Activated CD8-positive, alpha-beta T cell treated with anti-CD3 and anti-CD28 coated beads for 36 hours (primary cell): ENCODE data around the gene TANGO6. TPM values are rescaled to one million over a fixed set of nuclear protein-coding genes. Genes with fewer than 3 reads are reported as not detected.

ENCODE experiments used
- ATAC-seq: fragments of 200-7000 bp; cut with Tn5 transposase; one replicate; pipeline ENCODE4 v1.10.0; 2021; ENCODE audit warnings: mild to moderate bottlenecking, moderate library complexity
- CTCF ChIA-PET: fragments of 350-600 bp; sonication (Branson Sonifier 250); formaldehyde crosslinking; loops from one replicate; lab custom pipeline; 2021; ENCODE audit warnings: antibody characterized with exemption; lab: Charles Lee
- POLR2A ChIA-PET: fragments of 350-600 bp; sonication (Branson Sonifier 250); formaldehyde crosslinking; loops from one replicate; lab custom pipeline; 2021; ENCODE audit warnings: antibody characterized with exemption; lab: Charles Lee
- DNase-seq: peaks from one replicate; pipeline ENCODE4 v3.0.0-alpha.2; 2020
- H3K27ac Mint-ChIP-seq: one replicate; pipeline ENCODE4 v1.8.0; 2021; ENCODE audit warnings: mild to moderate bottlenecking, mixed read lengths
- H3K27me3 Mint-ChIP-seq: one replicate; pipeline ENCODE4 v1.8.0; 2021; ENCODE audit warnings: mixed read lengths
- H3K36me3 Mint-ChIP-seq: one replicate; pipeline ENCODE4 v1.8.0; 2021; ENCODE audit warnings: low read depth, mixed read lengths
- H3K4me1 Mint-ChIP-seq: one replicate; pipeline ENCODE4 v1.8.0; 2021; ENCODE audit warnings: low read depth, mixed read lengths
- H3K4me3 Mint-ChIP-seq: one replicate; pipeline ENCODE4 v1.8.0; 2021; ENCODE audit warnings: mild to moderate bottlenecking, moderate library complexity, mixed read lengths
- H3K9me3 Mint-ChIP-seq: one replicate; pipeline ENCODE4 v1.8.0; 2021; ENCODE audit warnings: mixed read lengths
- CTCF ChIP-seq: fragments of 200-600 bp; IDR thresholded peaks from one replicate; pipeline ENCODE4 v1.8.0; 2022; ENCODE audit warnings: antibody characterized with exemption, mild to moderate bottlenecking
- intact Hi-C: fragments of 100-400 bp; cut with micrococcal nuclease; formaldehyde crosslinking; loops from one replicate; pipeline ENCODE4 v1.10.0; 2022
- total RNA-seq, 2 experiments: library from RNA; stranded (reverse); gene quantifications; one replicate each; pipeline ENCODE4 v1.2.3, GENCODE V29; 2021

The TANGO6 gene
- 10 to 100 TPM; 23.0 to 27.0 TPM for total RNA-seq

GRCh38 chr16:68843482-68844210 lies at the start of gene TANGO6:
TSS of gene TANGO6 (plus strand) at chr16:68843531. CDS start at chr16:68843618, 87 bp downstream.
- CTCF ChIA-PET = interaction anchor here (0.7 to 1.3 kb wide), 9 partner anchors 9 to 315 kb away, joined by 3 to 6 read pairs (median 3); no protein-coding TSS in a partner anchor
- H3K27me3 Mint-ChIP-seq = no peaks in the 10 kb centered on the region

GRCh38 chr16:68798398-68798797 lies 44.9 kb upstream of the TANGO6 start:
- intact Hi-C loops = no loop called here
- Mint-ChIP-seq H3K4me3 (no peak overlapping the region), H3K27ac (no peak overlapping the region), H3K9me3 (no peaks in the 10 kb centered on the region), H3K27me3 (no peaks in the 10 kb centered on the region), H3K36me3 (no peaks in the 10 kb centered on the region), H3K4me1 (peaks cover 2% of the 10 kb centered on the region)
- DNase-seq (no peak), ATAC-seq (no peak)
- ChIA-PET CTCF (interaction anchor here (1.0 to 3.3 kb wide), 2 partner anchors 95 to 208 kb away, joined by 3 to 19 read pairs; no protein-coding TSS in a partner anchor), POLR2A (no interaction called here)
- no peak for TF ChIP-seq CTCF

More at GRCh38 chr16:68843482-68844210, at the start of gene TANGO6:
- peak; percentile 18 for TF ChIP-seq CTCF
- intact Hi-C loops = loop anchor here (5.0 kb wide), 1 partner anchor 289 kb away; the partner anchor contains the start of genes CHTF8 and UTP4
- peak within 1 kb of the TSS; percentile 93 for H3K27ac Mint-ChIP-seq
- peak within 1 kb of the TSS; percentile 92 for H3K4me3 Mint-ChIP-seq
- POLR2A ChIA-PET = interaction anchor here (0.9 to 2.4 kb wide), 12 partner anchors 10 to 721 kb away, joined by 3 to 16 read pairs (median 4); partner anchors contain the start of gene ZFP90
- DNase-seq (peak; percentile 95), ATAC-seq (peak; percentile 93)
- H3K9me3 Mint-ChIP-seq = no peaks in the 10 kb centered on the region
- H3K36me3 Mint-ChIP-seq = peaks cover 12% of the 10 kb centered on the region
- peaks cover 21% of the 10 kb centered on the region for H3K4me1 Mint-ChIP-seq

GRCh38 chr16:68800257-68800875 lies 43.0 kb upstream of the TANGO6 start:
- Mint-ChIP-seq H3K4me1 (peaks cover 2% of the 10 kb centered on the region), H3K36me3 (no peaks in the 10 kb centered on the region), H3K27me3 (no peaks in the 10 kb centered on the region), H3K9me3 (no peaks in the 10 kb centered on the region), H3K27ac (no peak overlapping the region), H3K4me3 (no peak overlapping the region)
- intact Hi-C loops = loop anchor here (2.0 kb wide), 1 partner anchor 96 kb away; no protein-coding TSS in a partner anchor
- peak; percentile 62 for TF ChIP-seq CTCF
- POLR2A ChIA-PET = interaction anchor here (1.0 kb wide), 1 partner anchor 37 kb away, joined by 3 read pairs; no protein-coding TSS in a partner anchor
- DNase-seq (peak; percentile 70), ATAC-seq (peak; percentile 92)
- CTCF ChIA-PET = interaction anchor here (0.7 to 3.3 kb wide), 13 partner anchors 9 to 273 kb away, joined by 3 to 19 read pairs (median 6); no protein-coding TSS in a partner anchor

- ATAC-seq (no peak), DNase-seq (no peak)
- no peak for TF ChIP-seq CTCF
- CTCF ChIA-PET = interaction anchor here (1.1 kb wide), 1 partner anchor 19 kb away, joined by 3 read pairs; no protein-coding TSS in a partner anchor
- Mint-ChIP-seq H3K27me3 (no peaks in the 10 kb centered on the region), H3K4me3 (no peak overlapping the region), H3K4me1 (peaks cover 2% of the 10 kb centered on the region), H3K36me3 (no peaks in the 10 kb centered on the region), H3K27ac (no peak overlapping the region), H3K9me3 (no peaks in the 10 kb centered on the region)
- intact Hi-C loops = no loop called here
- POLR2A ChIA-PET = interaction anchor here (0.6 kb wide), 1 partner anchor 29 kb away, joined by 3 read pairs; no protein-coding TSS in a partner anchor
Measured at GRCh38 chr16:68802190-68802589, 41.1 kb upstream of the TANGO6 start.
